AG09309 (cell line): Measurements from ENCODE around the gene TRIM15.

Experiments used
- DNase-seq: peaks from one replicate; pipeline ENCODE4 v3.0.0-alpha.2; 2010; ENCODE audit warnings: low read depth
- H3K4me3 ChIP-seq: 2 replicates; pipeline ENCODE4 v1.5.1; 2011; ENCODE audit warnings: mild to moderate bottlenecking, low read depth, low read length, moderate library complexity; ENCODE audit not compliant: control insufficient read depth
- CTCF ChIP-seq: IDR thresholded peaks from 2 replicates; pipeline ENCODE4 v1.5.1; 2011; ENCODE audit warnings: mild to moderate bottlenecking, low read depth, low read length, inconsistent platforms; ENCODE audit not compliant: insufficient read depth, control insufficient read depth; ENCODE audit errors: missing control alignments

The TRIM15 gene

GRCh38 chr6:30171677-30172471 lies 8.5 kb downstream of the TRIM15 start:
- H3K4me3 ChIP-seq = no peak overlapping the region
- TF ChIP-seq CTCF = no peak
- DNase-seq = no peak

GRCh38 chr6:30172681-30173080 lies 9.3 kb downstream of the TRIM15 start:
- TF ChIP-seq CTCF = no peak
- no peak for DNase-seq
- no peak overlapping the region for H3K4me3 ChIP-seq

GRCh38 chr6:30175765-30176164 lies 12.4 kb downstream of the TRIM15 start:
- DNase-seq = no peak
- H3K4me3 ChIP-seq = no peak overlapping the region
- no peak for TF ChIP-seq CTCF

GRCh38 chr6:30178837-30179236 lies 15.5 kb downstream of the TRIM15 start:
- no peak for TF ChIP-seq CTCF
- H3K4me3 ChIP-seq = no peak overlapping the region
- no peak for DNase-seq

- DNase-seq = no peak
- no peak overlapping the region for H3K4me3 ChIP-seq
- TF ChIP-seq CTCF = no peak
Observed at GRCh38 chr6:30180145-30180544, 16.8 kb downstream of the TRIM15 start.

GRCh38 chr6:30184417-30185031 lies 21.2 kb downstream of the TRIM15 start:
- no peak for DNase-seq
- no peak for TF ChIP-seq CTCF
- H3K4me3 ChIP-seq = no peak overlapping the region
